ENCODE measurements around the gene NRBP1. TPM values are rescaled to one million over a fixed set of nuclear protein-coding genes. Genes with fewer than 3 reads are reported as not detected.
A peak's percentile ranks its signal among the peaks of the same experiment; 100 is the strongest.

The NRBP1 gene
- total and polyA plus RNA-seq, 9 of the 15 experiments (the other 6 are each of a cell fraction or from before 2014, with no cell fraction given) = 2.9 to 84.5 (median 36.9) TPM

DNA sequence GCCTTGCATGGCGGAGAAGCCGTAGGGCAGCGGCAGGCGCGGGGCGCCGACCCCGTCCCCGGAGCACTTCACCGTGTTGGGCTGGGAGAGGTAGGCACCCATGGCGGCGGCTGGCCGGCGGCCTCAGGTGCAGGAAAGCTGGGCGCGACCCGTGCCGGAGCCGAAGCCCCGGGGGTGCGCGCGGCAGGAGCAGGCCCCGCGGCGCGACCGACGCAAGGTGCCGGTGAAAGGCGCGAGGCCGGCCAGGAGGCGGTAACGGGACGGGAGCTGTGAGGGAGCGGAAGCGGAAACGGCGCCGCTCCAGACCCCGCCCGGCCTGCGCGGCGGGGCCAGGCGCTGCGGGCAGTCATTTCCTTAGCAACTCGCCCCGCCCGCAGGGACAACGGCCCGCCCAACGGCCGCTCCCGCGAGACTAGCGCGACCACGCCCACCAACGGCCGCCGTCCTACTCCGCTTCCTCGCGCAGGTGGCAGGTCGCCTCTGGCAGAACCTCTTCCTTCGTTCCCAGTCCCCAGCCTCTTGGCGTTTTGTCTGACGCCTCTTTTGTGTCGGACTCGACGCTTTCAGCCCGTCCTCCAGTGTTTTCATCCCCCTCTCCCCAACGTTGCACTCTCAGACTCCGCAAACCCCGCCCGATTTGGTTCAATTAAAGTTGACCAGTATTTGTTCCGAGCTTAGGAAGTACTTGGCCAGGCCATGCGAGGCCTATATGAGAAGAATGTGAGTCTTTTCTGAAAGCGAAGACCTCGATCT, 18.9 kb upstream of the NRBP1 start, which contains the start of gene PPM1G (continued):
- 0 out of 2 replicates have a peak, but pooled peaks have one; percentile 4 for TF ChIP-seq IRF2 (CRISPR knock-in tag; IDR thresholded peaks at IDR 0.05)
- TF ChIP-seq MECOM (CRISPR knock-in tag; IDR thresholded peaks at IDR 0.05) = peak; percentile 65; the same call in 1 of the 2 replicates
- TF ChIP-seq, protein P1, sequence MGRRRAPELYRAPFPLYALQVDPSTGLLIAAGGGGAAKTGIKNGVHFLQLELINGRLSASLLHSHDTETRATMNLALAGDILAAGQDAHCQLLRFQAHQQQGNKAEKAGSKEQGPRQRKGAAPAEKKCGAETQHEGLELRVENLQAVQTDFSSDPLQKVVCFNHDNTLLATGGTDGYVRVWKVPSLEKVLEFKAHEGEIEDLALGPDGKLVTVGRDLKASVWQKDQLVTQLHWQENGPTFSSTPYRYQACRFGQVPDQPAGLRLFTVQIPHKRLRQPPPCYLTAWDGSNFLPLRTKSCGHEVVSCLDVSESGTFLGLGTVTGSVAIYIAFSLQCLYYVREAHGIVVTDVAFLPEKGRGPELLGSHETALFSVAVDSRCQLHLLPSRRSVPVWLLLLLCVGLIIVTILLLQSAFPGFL (CRISPR knock-in tag; IDR thresholded peaks at IDR 0.05) = 0 out of 2 replicates have a peak, but pooled peaks have one; percentile 36
- TF ChIP-seq PHF21A (IDR thresholded peaks at IDR 0.05; ENCODE audit: borderline replicate concordance, low read depth) = peak; percentile 64; the same call in 1 of the 2 replicates
- no peak for TF ChIP-seq SREBF2 (CRISPR knock-in tag; IDR thresholded peaks at IDR 0.05)
- peak; percentile 96; the same call in 1 of the 2 replicates for TF ChIP-seq TGIF2 (CRISPR knock-in tag; IDR thresholded peaks at IDR 0.05)
- TF ChIP-seq, protein P2, sequence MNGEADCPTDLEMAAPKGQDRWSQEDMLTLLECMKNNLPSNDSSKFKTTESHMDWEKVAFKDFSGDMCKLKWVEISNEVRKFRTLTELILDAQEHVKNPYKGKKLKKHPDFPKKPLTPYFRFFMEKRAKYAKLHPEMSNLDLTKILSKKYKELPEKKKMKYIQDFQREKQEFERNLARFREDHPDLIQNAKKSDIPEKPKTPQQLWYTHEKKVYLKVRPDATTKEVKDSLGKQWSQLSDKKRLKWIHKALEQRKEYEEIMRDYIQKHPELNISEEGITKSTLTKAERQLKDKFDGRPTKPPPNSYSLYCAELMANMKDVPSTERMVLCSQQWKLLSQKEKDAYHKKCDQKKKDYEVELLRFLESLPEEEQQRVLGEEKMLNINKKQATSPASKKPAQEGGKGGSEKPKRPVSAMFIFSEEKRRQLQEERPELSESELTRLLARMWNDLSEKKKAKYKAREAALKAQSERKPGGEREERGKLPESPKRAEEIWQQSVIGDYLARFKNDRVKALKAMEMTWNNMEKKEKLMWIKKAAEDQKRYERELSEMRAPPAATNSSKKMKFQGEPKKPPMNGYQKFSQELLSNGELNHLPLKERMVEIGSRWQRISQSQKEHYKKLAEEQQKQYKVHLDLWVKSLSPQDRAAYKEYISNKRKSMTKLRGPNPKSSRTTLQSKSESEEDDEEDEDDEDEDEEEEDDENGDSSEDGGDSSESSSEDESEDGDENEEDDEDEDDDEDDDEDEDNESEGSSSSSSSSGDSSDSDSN (IDR thresholded peaks at IDR 0.05; ENCODE audit: borderline replicate concordance in 1 of 2, low read depth in 2 of 2, low read length in 2 of 2) = peak in 1 of 2 experiments; percentile 80; a peak in 1 of 4 replicates
- TF ChIP-seq, protein P3, sequence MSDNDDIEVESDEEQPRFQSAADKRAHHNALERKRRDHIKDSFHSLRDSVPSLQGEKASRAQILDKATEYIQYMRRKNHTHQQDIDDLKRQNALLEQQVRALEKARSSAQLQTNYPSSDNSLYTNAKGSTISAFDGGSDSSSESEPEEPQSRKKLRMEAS (CRISPR knock-in tag; IDR thresholded peaks at IDR 0.05) = peak; percentile 82
- TF ChIP-seq ESRRB (CRISPR knock-in tag; IDR thresholded peaks at IDR 0.05; ENCODE audit: borderline replicate concordance) = no peak
- TF ChIP-seq RNF2 (IDR thresholded peaks at IDR 0.05) = 0 out of 2 replicates have a peak, but pooled peaks have one; percentile 51
- peak; percentile 45; the same call in 1 of the 2 replicates for TF ChIP-seq KLF6 (CRISPR knock-in tag; IDR thresholded peaks at IDR 0.05; ENCODE audit: borderline replicate concordance)
- TF ChIP-seq SMARCE1 (IDR thresholded peaks at IDR 0.05) = no peak
- peak; percentile 38; the same call in 1 of the 2 replicates for TF ChIP-seq TEAD4 (IDR thresholded peaks at IDR 0.05; ENCODE audit: low read length)
- TF ChIP-seq TEAD4 (CRISPR knock-in tag; IDR thresholded peaks at IDR 0.05; ENCODE audit: borderline replicate concordance) = no peak
- TF ChIP-seq TRIM28 (IDR thresholded peaks at IDR 0.05) = no peak
- no peak for TF ChIP-seq MCM2 (IDR thresholded peaks at IDR 0.05; ENCODE audit: low read depth)
- TF ChIP-seq, protein P4, sequence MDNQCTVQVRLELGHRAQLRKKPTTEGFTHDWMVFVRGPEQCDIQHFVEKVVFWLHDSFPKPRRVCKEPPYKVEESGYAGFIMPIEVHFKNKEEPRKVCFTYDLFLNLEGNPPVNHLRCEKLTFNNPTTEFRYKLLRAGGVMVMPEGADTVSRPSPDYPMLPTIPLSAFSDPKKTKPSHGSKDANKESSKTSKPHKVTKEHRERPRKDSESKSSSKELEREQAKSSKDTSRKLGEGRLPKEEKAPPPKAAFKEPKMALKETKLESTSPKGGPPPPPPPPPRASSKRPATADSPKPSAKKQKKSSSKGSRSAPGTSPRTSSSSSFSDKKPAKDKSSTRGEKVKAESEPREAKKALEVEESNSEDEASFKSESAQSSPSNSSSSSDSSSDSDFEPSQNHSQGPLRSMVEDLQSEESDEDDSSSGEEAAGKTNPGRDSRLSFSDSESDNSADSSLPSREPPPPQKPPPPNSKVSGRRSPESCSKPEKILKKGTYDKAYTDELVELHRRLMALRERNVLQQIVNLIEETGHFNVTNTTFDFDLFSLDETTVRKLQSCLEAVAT (IDR thresholded peaks at IDR 0.05) = 0 out of 4 replicates have a peak, but pooled peaks of 1 of the 2 experiments have one; percentile 46
- TF ChIP-seq, protein P5, sequence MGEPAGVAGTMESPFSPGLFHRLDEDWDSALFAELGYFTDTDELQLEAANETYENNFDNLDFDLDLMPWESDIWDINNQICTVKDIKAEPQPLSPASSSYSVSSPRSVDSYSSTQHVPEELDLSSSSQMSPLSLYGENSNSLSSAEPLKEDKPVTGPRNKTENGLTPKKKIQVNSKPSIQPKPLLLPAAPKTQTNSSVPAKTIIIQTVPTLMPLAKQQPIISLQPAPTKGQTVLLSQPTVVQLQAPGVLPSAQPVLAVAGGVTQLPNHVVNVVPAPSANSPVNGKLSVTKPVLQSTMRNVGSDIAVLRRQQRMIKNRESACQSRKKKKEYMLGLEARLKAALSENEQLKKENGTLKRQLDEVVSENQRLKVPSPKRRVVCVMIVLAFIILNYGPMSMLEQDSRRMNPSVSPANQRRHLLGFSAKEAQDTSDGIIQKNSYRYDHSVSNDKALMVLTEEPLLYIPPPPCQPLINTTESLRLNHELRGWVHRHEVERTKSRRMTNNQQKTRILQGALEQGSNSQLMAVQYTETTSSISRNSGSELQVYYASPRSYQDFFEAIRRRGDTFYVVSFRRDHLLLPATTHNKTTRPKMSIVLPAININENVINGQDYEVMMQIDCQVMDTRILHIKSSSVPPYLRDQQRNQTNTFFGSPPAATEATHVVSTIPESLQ (CRISPR knock-in tag; IDR thresholded peaks at IDR 0.05) = peak; percentile 93
- TF ChIP-seq ZKSCAN1 (IDR thresholded peaks at IDR 0.05; ENCODE audit: low read depth, low read length) = 0 out of 2 replicates have a peak, but pooled peaks have one; percentile 12
- TF ChIP-seq ZNF766 (CRISPR knock-in tag; conservative IDR thresholded peaks at IDR 0.05) = 0 out of 2 replicates have a peak, but pooled peaks have one; percentile 56
- peak; percentile 88 for TF ChIP-seq TAF9B (IDR thresholded peaks at IDR 0.05; ENCODE audit: partially characterized antibody)

Measured in K562 (cell line).